ENCODE data around the gene ABTB1.

- TF ChIP-seq CTCF (IDR thresholded peaks at IDR 0.05; ENCODE audit: low read depth, low read length), result no peak
- no peak for TF ChIP-seq POLR2A (IDR thresholded peaks at IDR 0.05; ENCODE audit: extremely low read depth, insufficient read length)
Observed at GRCh38 chr3:127630811-127631714, 41.7 kb upstream of the ABTB1 start.
